Measurements from ENCODE around the gene GGT7.
"Not testable (repeated sequence)": the region's sequence is repeated elsewhere in the genome, so short reads cannot be mapped to it uniquely, and the experiment has no call there.

GGT7 gene

DNA sequence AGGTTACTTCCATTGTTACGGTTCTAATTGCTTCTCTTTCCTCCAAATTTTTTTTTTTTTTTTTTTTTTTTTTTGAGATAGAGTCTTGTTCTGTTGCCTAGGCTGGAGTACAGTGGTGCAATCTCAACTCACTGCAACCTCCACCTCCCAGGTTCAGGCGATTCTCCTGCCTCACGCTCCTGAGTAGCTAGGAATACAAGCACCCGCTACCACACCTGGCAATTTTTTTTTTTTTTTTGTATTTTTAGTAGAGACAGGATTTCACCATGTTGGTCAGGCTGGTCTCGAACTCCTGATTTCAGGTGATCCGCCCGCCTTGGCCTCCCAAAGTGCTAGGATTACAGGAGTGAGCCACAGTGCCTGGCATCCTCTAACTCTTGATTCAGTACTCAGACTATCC is 8.3 kb upstream of the GGT7 start:
- not testable (repeated sequence) for DNase-seq

DNA sequence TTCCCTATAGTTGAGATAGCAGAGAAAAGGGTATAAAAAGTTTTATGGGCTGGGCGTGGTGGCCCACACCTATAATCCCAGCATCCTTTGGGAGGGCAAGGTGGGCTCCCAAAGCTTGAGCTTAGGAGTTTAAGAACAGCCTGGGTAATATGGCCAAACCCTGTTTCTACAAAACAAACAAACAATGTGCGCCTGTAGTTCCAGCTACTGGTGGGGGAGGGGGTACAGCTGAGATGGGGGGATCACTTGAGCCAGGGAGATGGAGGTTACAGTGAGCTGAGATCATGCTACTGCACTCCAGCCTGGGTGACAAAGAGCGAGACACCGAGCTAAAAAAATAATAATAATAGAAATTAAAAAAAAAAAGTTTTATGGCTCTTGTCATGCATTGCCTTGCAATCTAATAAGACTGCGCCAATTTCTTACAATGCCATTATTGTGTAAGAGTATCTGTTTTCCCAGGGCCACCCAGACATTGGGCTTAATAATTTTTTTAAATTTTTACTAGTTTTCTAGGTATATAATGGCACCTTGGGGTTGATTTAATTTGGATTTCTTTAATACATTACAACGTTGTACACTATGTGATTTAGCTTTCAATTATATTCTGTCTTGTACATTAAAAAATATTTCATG is 7.7 kb upstream of the GGT7 start:
- no peak for DNase-seq

DNA sequence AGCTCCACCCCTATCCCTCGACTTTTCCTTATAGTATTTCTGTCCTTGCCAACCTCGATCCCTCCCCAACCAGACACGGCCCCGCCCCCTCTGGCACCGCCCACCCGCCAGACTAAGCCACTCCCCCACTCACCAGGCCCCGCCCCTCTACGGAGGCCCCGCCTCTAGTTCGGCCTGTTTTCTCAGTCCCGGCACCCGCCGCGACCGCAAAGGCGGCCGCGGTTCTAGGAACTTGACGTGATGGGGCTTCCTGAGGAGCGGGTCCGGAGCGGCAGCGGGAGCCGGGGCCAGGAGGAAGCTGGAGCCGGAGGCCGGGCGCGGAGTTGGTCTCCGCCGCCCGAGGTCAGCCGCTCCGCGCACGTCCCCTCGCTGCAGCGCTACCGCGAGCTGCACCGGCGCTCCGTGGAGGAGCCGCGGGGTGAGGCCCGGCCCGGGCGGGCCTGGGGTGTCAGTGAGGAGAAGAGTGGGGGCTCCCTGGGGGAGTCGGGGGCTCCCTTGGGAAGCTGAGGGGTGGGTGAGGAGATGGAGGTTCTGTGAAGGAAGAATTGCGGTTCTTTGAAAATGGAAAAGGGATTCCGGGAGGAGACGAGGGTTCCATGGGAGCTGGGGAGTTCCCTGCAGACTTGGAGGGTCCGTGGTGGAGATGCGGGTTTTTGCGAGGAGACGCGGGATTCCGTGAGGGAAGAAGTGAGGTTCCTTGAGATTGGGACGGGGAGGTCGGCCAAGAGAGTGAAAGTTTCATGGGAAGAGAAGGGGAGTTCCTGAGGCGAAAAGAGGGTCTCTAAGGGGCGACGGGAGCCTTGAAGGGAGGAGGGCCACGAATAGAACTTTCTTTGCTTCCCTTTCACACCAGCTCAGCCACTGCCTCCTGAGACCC is 4.0 kb upstream of the GGT7 start, which contains the start of gene ACSS2:
ACSS2 (plus strand) TSS at position 207 of the 877 bp plus-strand sequence; CDS start at position 241, 34 bp downstream.
- DNase-seq: no peak

DNA sequence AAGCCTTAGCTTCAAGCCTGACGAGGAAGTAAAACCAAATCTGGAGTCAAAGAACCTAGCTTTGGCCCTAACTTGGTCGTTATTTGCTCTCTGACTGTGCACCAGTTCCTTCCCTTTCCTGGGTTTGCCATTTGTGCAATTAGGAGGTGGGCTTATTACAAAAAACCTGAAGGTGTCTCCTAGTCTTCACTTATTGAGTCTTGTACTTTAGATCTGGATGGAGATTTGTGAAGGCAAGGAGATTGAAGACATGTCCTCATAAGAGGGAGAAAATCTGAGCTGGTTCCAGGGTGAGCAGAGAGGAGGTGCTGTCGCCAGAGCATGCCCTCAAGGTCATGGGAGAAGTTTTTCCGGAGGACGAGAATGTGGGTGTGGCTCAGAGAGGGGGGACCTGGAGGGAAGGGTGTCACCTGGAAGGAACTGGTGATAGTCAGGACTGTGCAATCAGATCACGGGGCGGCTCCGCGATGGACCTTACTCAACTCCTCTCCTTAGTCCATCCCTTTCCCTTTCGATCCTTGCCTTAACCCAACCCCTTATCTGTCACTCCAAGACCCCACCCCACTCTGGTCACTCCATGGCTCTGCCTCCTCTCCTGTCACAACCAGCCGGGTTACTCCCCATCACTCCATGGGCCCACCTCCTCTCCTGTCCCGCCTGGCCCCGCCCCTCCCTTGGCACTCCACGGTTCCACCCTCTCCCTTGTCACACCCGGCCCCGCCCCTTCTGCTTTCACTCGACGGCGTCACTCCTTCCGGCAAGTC is 3.2 kb upstream of the GGT7 start:
- DNase-seq: peak; percentile 93

DNA sequence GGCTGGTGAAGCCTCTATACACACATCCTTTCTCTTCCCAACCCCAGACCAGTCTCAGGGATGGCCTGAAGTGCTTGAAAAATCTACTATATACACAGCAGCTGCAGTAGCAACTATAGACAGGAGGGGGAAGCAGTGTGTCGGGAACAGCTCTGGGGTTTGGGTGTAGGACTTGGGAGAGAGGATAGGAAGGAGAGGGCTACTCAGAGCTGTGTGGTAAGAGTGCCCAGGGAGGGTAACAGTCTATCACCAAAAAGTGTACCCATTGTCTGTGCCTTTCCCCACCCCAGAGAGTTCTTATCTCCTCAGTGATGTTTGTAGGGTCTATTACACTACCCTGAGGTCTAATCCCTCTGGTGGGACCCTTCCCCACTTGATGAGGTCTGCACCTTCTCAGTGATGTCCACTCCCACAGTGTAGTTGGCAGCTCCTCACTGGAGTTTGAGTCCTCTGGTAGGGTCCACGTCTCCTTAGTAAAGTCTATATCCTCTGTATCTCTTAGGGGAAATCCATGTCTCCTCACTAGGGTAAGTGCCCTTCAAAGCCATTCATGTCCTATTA is 1.5 kb upstream of the GGT7 start:
- DNase-seq: peak; percentile 70

DNA sequence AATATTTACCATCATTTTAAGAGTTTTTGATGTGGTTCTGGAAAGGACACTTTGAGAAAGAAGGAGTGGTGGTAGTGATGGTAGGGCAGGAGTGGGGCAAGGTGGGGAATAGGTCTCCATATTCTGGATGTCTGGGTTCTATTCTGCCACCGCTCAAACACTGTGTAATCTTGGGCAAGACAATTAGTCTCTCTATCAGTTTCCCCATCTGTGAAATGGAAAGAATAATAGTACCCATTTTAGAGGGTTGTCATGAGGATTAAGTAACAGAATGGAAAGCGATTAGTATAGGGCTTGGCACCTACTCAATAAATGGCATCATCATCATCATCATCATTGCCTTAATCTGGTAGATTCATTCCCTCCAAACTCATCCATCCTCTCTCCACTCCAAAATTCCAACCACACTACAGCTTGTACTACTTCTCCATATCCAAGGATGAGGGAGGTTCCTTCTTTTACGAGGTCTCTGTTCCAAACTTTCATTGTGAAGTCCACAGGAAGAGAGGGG is 982 bp upstream of the GGT7 start:
- no peak for DNase-seq

DNA sequence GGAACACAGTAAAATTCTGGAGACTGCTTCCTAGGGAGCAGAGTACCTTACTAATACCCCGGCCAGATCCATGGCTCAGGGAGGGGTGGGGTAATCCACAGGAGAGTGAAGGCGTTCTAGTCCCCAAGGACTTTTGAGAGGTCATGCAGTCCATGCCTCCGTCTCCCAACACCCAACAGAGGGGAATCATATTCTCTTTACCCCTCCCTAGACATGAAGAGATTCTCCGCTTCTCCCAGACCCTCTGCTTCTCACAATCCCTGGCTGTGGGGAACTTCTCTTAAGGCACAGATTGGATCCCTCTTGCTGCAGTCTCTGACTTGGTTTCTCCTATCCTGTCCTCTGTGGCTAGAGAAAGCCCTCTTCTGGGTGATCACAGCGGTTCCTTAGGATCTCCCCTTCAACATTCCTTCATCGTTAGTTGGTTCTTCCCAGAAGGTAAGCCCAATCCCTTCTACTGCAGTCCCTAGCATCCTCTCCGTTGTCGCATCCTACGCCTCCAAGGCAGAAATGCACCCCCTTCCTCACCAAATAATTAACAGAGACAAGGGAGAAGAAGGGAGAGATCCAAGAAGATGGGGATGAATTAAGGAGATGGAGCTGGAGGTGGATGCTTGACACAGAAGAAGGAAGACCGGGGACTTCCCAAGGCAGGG is 562 bp downstream of the GGT7 start:
- no peak for DNase-seq

DNA sequence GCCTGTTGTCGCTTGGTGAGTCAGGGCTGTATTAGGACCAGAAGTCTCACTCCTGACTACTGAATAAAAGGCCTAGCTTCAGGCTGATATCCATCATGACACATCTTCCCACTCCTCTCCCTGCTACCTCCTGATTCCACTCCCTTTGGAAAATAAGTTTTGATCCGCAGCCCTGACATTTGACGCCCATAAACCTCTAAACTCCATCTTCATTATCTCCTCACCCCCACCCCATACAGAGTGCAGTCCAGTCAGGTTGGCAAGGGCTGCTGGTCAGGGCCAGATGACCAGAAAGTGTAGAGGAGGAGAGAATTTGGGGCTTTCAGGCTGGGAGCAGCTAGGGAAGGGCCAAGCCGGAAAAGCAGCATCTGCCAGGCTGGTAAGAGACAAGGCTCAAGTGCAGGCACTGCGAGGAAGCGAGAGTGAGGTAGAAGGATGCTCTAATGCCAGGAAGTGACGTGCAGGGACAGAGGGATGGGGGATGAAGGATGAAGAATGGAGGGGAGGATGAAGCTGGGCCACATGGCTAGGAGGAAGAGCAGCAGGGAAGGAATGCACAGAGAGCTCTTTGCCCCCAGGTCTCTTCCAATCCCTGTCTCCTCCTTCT is 1.2 kb downstream of the GGT7 start:
- no peak for DNase-seq

DNA sequence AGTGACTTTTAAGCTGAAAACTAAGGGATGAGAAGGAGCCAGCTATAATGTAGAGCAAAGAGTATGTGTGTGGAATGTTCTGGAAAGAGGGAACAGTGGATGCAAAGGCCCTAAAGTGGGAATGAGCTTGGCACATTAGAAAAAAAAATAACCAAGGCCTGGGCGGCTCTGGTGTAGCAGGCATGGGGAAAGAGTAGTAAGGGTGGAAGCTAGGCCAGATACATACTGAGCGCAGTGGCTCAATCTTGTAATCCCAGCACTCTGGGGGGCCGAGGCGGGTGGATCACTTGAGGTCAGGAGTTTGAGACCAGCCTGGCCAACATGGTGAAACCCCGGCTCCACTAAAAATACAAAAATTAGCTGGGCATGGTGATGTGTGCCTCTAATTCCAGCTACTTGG is 8.4 kb downstream of the GGT7 start:
- no peak for DNase-seq

DNA sequence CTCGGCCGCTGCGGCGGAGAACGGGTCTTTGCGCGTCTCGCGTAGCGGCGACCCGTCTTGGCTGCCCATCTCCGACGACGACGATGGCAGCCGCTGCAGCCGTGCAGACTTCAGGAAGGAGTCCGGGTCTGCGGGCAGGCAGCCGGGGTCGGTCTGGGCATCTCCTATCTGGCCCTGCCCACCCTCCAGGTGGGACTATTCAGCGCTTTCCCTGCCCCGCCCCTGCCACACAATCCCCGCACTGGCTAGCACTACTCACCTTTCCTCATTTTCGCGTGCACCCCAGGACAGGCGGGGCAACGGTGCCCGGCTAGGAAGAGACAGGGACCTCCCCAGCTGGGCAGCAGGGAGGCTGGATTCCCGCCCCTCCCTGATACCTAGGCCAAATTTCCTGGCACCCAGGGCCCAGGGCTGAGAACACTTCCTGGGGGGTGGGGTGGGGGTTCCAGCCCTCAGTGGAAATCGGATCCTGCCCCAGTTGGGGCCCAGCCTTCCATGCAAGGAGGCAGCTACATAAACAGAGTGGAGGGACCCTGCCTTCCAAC is 9.2 kb downstream of the GGT7 start:
- no peak for DNase-seq

DNA sequence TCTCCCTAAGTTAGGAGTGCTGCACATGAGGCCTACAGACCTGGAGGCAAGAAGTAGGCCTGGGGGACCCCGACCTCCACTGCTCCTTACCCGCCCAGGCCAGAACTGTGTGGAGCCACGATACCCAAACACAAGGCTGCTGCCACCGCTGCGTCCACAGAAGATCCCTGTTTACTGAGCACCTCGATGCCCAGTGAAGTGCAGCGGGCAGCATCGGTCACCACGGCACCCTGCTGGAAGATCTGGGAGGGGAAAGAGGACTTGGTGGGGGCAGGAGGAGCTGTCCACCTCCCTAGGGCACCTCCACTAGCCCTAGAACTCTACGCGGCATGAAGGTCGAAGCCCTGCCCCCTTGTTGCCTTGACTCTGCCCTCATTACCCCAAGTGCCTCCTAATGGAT is 9.9 kb downstream of the GGT7 start:
- DNase-seq: no peak

DNA sequence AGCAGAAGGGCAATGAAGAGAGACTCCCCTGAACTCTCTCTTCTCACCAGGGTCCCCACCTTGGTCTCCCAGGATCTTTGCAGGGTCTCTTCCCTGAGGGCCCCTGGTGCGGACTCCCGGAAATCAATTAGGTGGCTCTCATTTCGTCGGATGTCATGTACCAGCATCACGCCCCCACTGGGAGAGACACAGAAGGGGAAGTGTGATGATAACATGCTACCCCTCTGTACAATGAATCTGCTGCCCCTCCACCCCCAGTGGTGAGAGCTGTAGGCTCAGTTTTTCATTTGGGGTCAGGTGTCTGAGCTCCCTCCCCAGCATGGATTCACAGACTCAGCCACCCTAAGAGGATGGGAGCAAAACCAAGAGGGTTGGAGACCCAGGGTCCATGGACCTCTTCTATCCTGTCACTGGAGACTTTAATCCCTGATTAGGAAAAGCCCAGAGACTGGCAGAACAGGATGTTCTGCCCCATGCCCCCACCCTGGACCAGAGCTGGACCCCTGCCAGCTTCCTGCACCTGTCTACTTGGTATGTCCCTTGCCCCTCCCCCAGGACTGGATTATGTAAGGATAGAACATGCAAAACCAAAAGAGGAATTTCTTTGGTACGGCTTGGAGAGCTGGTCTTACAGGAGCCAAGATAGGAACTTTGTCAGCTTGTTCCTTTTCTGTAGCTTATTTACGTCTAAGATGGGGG is 11.1 kb downstream of the GGT7 start:
- no peak for DNase-seq

DNA sequence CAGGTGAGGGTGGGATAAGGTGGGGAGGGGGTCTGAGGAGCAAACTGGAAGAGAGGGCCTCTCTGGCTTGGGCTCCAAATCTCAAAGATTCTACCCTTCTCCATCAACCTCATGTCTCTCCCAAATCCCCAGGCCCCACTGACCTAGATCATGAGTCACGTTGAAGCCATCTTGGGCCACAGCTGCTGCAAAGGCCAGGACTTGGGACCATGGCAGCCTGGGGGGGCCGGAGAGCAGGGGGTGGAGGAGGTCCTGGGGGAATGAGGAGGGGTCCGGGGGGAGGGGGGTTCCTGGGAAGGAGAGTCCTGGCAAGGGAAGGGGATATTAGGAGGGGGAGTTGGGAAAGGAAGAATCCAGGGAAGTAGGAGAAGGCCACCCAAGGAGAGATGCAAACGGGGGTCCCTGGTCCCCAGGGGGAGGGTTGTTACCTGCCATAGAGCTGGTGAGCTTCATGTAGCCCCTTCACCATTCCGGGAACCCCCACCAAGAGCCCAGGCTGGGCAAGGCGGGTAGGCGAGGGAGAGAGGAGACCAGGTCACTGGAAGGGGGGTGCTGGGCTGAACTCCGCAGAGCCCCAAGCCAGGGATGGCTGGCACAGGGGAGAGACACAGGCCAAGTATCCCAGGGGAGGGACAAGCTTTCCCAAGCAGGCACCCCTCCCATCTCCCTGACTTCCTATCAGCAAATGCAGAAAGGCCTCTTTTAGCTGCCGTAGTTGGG is 12.7 kb downstream of the GGT7 start:
- DNase-seq: no peak

DNA sequence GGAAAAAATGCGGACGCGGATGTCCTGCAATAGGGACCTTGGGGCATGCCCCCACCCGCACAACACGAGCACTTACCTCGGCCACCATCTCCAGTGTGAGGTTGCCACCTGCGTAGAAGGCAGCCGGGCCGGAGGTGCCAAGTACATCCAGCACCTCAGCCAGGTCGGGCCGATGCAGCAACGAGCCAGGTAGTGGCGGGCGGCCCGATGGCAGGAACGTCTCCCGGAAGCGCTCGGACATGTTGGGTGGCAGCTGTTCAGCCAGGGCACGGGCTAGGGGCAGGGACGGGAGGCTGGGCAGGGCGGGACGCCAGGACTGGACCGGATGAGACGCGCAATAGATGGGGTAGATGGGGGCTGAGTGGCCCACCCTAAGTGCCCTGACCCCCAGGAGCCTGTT is 13.3 kb downstream of the GGT7 start:
- DNase-seq: no peak

DNA sequence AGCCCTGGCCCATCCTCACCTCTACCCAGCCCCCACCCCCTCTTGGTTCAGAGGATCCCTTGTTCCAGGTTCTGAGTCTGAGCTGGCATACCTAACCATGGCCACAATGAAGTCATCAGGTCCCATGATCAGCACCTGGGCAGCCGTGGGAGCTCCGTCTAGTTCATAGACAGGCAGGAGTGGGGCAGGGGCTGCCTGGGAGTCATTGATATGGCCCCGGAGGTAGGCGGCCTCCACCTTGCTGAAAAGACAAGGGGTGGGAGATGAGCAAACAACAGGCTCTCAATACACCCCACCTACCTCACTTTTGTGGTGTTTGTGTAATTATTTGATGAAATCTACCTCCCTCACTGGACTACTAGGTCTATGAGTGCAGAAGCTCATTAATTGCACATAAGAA is 20.4 kb downstream of the GGT7 start:
- DNase-seq: no peak

DNA sequence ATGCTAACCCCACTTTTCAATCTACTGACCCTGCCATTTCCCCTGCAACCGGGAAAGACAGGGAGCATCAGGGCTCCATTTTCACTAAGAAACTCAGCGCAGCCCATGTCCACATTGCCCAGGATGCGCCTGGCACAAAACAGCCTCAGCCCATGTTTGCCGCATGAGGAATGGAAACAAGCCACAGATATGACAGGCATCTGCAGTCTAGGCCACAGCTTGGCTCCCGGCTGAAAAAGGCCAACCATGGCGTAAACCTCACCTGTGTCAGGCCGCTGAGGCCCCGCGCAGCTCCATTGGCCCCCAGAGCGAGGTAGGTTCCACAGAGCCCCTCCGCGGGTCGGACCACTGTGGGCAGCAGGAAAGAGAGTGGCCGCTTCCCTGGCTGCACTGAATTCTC is 21.7 kb downstream of the GGT7 start:
- DNase-seq: no peak

DNA sequence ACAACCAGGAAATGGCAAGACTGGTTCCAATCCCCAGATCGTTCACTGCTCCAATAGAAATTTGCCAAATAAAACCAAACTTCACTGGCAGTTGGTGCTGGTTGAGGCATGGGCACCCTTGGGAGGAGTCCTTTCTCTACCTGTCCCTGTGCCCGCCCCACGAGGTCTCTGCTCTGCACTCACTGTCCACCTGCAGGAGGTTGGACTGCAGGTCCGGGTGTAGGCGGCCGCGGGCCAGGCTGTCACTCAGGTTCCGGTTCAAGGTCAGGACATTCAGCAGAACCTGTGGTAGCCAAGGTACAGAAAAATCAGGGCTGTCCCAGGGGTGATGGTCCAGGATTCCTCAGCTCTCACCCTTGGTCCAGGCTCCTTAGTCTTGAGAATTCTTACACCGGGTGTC is 22.9 kb downstream of the GGT7 start:
- DNase-seq: no peak

DNA sequence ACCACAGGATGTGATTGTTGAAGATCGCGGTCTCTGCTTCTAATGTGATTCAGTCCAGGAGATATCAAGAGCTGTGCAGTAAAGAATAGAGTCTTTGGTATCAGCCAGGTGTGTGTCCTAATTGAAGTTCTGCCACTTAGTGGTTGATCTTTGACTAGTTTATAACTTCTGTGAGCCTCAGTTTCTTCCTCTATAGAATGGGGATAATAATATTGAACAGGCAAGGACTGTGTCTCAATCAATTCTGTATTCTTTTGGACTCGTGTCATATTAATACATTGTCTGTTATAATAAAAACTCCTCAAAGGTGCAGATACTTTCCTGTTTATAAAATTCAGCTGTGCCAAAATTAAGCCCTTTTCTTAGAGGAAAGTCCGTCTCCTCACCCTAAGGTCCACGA is 24.1 kb downstream of the GGT7 start:
- no peak for DNase-seq

DNA sequence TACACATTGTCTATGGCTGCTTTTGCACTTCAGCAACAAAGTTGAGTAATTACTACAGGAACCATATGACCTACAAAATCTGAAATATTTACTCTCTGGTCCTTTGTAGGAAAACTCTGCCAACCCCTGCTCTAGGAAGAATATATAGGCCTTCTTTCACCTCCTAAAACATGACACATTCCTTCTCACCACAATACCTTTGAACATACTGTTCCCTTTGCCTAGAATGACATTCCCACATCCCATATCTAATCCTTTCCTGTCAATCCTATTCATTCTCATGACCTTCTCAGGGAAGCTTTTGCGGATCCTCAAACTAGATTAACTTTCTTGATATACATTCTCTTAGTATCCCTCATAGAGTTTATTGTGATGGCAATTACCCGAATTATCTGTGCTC is 29.2 kb downstream of the GGT7 start:
- DNase-seq: no peak

DNA sequence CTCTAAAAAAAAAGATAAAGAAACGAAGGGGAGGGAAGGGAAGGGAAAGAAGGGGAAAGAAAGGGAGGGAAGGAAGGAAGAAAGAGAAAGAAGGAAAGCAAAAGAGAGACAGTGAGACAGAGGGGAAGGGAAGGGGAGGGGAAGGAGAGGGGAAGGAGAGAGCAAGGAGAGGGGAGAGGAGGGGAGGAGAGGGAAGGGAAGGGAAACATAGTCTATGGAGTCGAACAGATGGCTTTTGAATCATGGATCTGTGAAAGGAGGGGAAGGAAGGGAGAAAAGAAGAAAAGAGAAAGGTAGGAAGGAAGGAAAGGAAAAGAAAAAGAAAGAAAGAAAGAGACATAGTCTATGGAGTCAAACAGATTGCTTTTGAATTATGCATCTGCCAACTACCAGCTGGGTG is 30.5 kb downstream of the GGT7 start:
- DNase-seq: no peak
